Endodermal cell (in vitro differentiated cells): ENCODE measurements around the gene FBXW7. TPM values are rescaled to one million over a fixed set of nuclear protein-coding genes. Genes with fewer than 3 reads are reported as not detected.

ENCODE experiments used
- DNase-seq: peaks from one replicate; pipeline ENCODE4 v3.0.0-alpha.2; 2017
- H3K27ac ChIP-seq: 2 replicates; pipeline ENCODE4 v1.5.1; 2013; ENCODE audit warnings: mild to moderate bottlenecking, low read depth, low read length, moderate library complexity
- H3K27me3 ChIP-seq: 2 replicates; pipeline ENCODE4 v1.6.1; 2013; ENCODE audit warnings: mild to moderate bottlenecking, low read length, moderate library complexity; ENCODE audit not compliant: insufficient read depth, control insufficient read depth, poor library complexity, severe bottlenecking
- H3K36me3 ChIP-seq: 2 replicates; pipeline ENCODE4 v1.7.0; 2013; ENCODE audit warnings: mild to moderate bottlenecking, low read length, moderate library complexity; ENCODE audit not compliant: control insufficient read depth, insufficient read depth
- H3K4me1 ChIP-seq: one replicate; pipeline ENCODE4 v1.7.0; 2013; ENCODE audit warnings: low read length; ENCODE audit not compliant: control insufficient read depth, insufficient read depth
- H3K4me3 ChIP-seq: 2 replicates; pipeline ENCODE4 v1.5.1; 2013; ENCODE audit warnings: mild to moderate bottlenecking, low read length, moderate library complexity
- H3K9ac ChIP-seq: 2 replicates; pipeline ENCODE4 v1.6.1; 2013; ENCODE audit warnings: mild to moderate bottlenecking, low read length, moderate library complexity; ENCODE audit not compliant: poor library complexity, severe bottlenecking; ENCODE audit errors: extremely low read depth
- H3K9me3 ChIP-seq: 2 replicates; pipeline ENCODE4 v1.6.1; 2013; ENCODE audit warnings: mild to moderate bottlenecking, low read length, moderate library complexity; ENCODE audit not compliant: control insufficient read depth
- H3K27ac Mint-ChIP-seq: 2 replicates; pipeline ENCODE4 v1.8.0; 2020; ENCODE audit warnings: mixed read lengths
- H3K27me3 Mint-ChIP-seq: 2 replicates; pipeline ENCODE4 v1.8.0; 2021; ENCODE audit warnings: mild to moderate bottlenecking, mixed read lengths; ENCODE audit not compliant: insufficient read depth
- H3K36me3 Mint-ChIP-seq: 2 replicates; pipeline ENCODE4 v1.8.0; 2020; ENCODE audit warnings: low read depth, mixed read lengths
- H3K4me1 Mint-ChIP-seq: 2 replicates; pipeline ENCODE4 v1.8.0; 2020; ENCODE audit warnings: mixed read lengths
- H3K4me3 Mint-ChIP-seq: 2 replicates; pipeline ENCODE4 v1.8.0; 2020; ENCODE audit warnings: mild to moderate bottlenecking, moderate library complexity, mixed read lengths
- H3K9me3 Mint-ChIP-seq: 2 replicates; pipeline ENCODE4 v1.8.0; 2020; ENCODE audit warnings: mild to moderate bottlenecking, mixed read lengths
- WGBS, 2 experiments: methylation state at CpG; one replicate each; pipeline versions ENCODE4 v1.1.5 to v1.1.7; 2013; ENCODE audit warnings: missing lambda C conversion rate in 2 of 2, mixed read lengths in 1 of 2; ENCODE audit not compliant: insufficient coverage in 1 of 2, insufficient read length in 1 of 2; 5-methylcytosine and 5-hydroxymethylcytosine counted together
- total RNA-seq, 2 donors: library from RNA; stranded (reverse); fragmentation: NEBNext Ultra II Directional in 1 of 2; extraction: Animal tissue kit (Norgen Biotek cat#: 25700) in 1 of 2; gene quantifications; 2 replicates in 1 of 2; 3 replicates in 1 of 2; pipeline ENCODE4 v1.2.1, GENCODE V29; 2021
- TF ChIP-seq, protein P1 (sequence below): fragments of 200-600 bp; sonication (generic); conservative IDR thresholded peaks from 2 replicates; pipeline ENCODE4 v1.5.0; 2021; ENCODE audit warnings: antibody characterized with exemption, mild to moderate bottlenecking

The FBXW7 gene
- total RNA-seq, 2 donors from 2014 or later: 34.3 to 34.4 TPM

DNA sequence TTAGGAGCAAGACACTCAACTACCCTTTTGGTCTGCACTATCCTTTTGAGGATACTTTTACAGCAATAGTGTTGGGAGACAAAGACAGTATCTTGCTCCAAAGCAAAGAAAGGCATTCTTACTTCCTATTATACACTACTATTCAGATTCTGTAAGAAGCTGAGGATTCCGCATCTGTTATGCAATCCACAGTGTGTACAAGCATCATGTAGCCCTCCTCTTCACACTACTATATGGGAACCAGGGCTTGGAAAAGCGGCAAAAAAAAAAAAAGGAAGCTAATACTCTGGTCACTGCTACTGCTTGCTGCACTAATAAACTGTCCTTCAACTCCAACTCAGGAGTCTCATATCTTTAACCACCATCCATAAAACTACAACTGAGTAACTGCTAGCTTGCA is 59.1 kb downstream of the FBXW7 start:
- no peak overlapping the region for H3K27ac ChIP-seq
- 88 to 96% methylated on average over 1 to 2 of the region's 2 CpGs for WGBS, 2 experiments
- no peaks in the 10 kb centered on the region for H3K4me1 ChIP-seq
- peaks cover 5% of the 10 kb centered on the region for H3K4me1 Mint-ChIP-seq
- no peak overlapping the region for H3K9ac ChIP-seq
- H3K4me3 ChIP-seq: no peak overlapping the region
- H3K9me3 ChIP-seq: no peaks in the 10 kb centered on the region
- no peaks in the 10 kb centered on the region for H3K27me3 ChIP-seq
- H3K9me3 Mint-ChIP-seq: no peaks in the 10 kb centered on the region
- no peaks in the 10 kb centered on the region for H3K36me3 ChIP-seq
- no peak for DNase-seq
- no peaks in the 10 kb centered on the region for H3K27me3 Mint-ChIP-seq
- no peak overlapping the region for H3K4me3 Mint-ChIP-seq
- no peak overlapping the region for H3K27ac Mint-ChIP-seq
- TF ChIP-seq, protein P1, sequence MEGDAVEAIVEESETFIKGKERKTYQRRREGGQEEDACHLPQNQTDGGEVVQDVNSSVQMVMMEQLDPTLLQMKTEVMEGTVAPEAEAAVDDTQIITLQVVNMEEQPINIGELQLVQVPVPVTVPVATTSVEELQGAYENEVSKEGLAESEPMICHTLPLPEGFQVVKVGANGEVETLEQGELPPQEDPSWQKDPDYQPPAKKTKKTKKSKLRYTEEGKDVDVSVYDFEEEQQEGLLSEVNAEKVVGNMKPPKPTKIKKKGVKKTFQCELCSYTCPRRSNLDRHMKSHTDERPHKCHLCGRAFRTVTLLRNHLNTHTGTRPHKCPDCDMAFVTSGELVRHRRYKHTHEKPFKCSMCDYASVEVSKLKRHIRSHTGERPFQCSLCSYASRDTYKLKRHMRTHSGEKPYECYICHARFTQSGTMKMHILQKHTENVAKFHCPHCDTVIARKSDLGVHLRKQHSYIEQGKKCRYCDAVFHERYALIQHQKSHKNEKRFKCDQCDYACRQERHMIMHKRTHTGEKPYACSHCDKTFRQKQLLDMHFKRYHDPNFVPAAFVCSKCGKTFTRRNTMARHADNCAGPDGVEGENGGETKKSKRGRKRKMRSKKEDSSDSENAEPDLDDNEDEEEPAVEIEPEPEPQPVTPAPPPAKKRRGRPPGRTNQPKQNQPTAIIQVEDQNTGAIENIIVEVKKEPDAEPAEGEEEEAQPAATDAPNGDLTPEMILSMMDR: no peak
- H3K36me3 Mint-ChIP-seq: peaks cover 1% of the 10 kb centered on the region

DNA sequence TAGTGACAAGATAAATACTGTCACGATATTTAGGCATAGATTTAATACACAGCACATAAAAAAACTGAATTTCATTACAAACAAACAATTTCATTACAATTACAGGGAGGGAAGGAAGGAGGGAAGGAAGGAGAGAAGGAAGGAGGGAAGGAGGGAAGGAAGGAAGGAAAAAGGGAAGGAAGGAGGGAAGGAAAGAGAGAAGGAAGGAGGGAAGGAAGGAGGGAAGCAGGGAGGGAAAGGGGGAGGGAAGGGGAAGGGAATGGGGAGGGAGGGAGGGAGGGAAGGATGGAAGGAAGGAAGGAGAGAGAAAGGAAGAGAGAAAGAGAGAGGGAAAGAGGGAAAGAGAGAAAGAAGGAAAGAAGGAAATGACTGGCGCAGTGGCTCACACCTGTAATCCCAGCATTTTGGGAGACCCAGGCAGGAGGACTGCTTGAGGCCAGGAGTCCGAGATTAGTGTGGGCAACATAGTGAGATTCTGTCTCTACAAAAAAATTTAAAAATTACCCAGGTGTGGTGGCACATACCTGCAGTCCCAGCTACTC is 64.6 kb downstream of the FBXW7 start:
- Mint-ChIP-seq H3K4me1 (peaks cover 4% of the 10 kb centered on the region), H3K9me3 (no peaks in the 10 kb centered on the region), H3K27ac (no peak overlapping the region), H3K27me3 (no peaks in the 10 kb centered on the region), H3K36me3 (no peaks in the 10 kb centered on the region), H3K4me3 (no peak overlapping the region)
- Histone ChIP-seq H3K36me3 (no peaks in the 10 kb centered on the region), H3K4me3 (no peak overlapping the region), H3K9me3 (no peaks in the 10 kb centered on the region), H3K9ac (no peak overlapping the region), H3K27ac (no peak overlapping the region), H3K27me3 (no peaks in the 10 kb centered on the region), H3K4me1 (no peaks in the 10 kb centered on the region)
- 84 to 97% methylated on average over 2 of the region's 3 CpGs for WGBS, 2 experiments
- no peak for DNase-seq
- TF ChIP-seq, protein P1: no peak

DNA sequence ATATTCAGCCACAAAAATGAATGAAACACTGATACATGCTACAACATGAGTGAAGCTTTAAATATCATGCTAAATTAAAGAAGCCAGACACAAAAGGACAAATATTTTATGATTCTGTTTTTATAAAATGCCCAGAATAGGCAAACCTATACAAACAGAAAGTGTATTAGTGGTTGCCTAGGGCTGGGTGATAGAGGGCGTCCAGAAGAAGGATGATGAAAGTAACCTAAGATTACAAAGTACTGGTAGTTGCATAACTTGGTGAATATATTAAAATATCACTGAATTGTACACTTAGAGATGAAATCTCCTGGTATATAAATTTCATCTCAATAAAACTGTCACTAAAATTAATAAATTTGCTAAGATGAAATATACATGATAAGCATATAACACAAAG is 67.5 kb downstream of the FBXW7 start:
- H3K36me3 Mint-ChIP-seq: no peaks in the 10 kb centered on the region
- no peak for DNase-seq
- Histone ChIP-seq H3K36me3 (no peaks in the 10 kb centered on the region), H3K27ac (no peak overlapping the region), H3K9me3 (no peaks in the 10 kb centered on the region), H3K9ac (no peak overlapping the region), H3K4me3 (no peak overlapping the region), H3K27me3 (no peaks in the 10 kb centered on the region), H3K4me1 (no peaks in the 10 kb centered on the region)
- H3K4me1 Mint-ChIP-seq: peaks cover 11% of the 10 kb centered on the region
- no peaks in the 10 kb centered on the region for H3K9me3 Mint-ChIP-seq
- TF ChIP-seq, protein P1: no peak
- H3K27me3 Mint-ChIP-seq: no peaks in the 10 kb centered on the region
- 100% methylated on average over 1 of the region's 1 CpG; no CpG with 5 or more reads in 1 of the 2 experiments for WGBS, 2 experiments
- no peak overlapping the region for H3K4me3 Mint-ChIP-seq
- no peak overlapping the region for H3K27ac Mint-ChIP-seq
